ENCODE data around the gene IMPA2. TPM values are rescaled to one million over a fixed set of nuclear protein-coding genes. Genes with fewer than 3 reads are reported as not detected.
"Not testable (repeated sequence)": the region's sequence is repeated elsewhere in the genome, so short reads cannot be mapped to it uniquely, and the experiment has no call there.

Gene IMPA2
- total RNA-seq, 2 experiments from 2014 or later, result 23.6 to 28.9 TPM

- Mint-ChIP-seq H3K4me1 (ENCODE audit: low read depth) (peaks cover under 1% of the 10 kb centered on the region), H3K9me3 (no peaks in the 10 kb centered on the region), H3K27me3 (ENCODE audit: low read depth) (peaks cover 5% of the 10 kb centered on the region), H3K36me3 (ENCODE audit: low read depth) (no peaks in the 10 kb centered on the region), H3K27ac (no peak overlapping the region), H3K4me3 (no peak overlapping the region)
- CTCF ChIA-PET, result interaction anchor here (11.1 kb wide), 1 partner anchor 98 kb away, joined by 115 read pairs; no protein-coding TSS in a partner anchor
- DNase-seq, result no peak
- intact Hi-C loops (cut with micrococcal nuclease), result loop anchor here (10.0 kb wide), 1 partner anchor 1181 kb away; no protein-coding TSS in a partner anchor
These were observed 55.0 kb downstream of the IMPA2 start for GRCh38 chr18:12036201-12036751.

- Mint-ChIP-seq H3K9me3 (no peaks in the 10 kb centered on the region), H3K36me3 (ENCODE audit: low read depth) (no peaks in the 10 kb centered on the region), H3K4me3 (peak overlapping the region; percentile 41), H3K27ac (no peak overlapping the region), H3K27me3 (ENCODE audit: low read depth) (peaks cover 5% of the 10 kb centered on the region), H3K4me1 (ENCODE audit: low read depth) (peaks cover 10% of the 10 kb centered on the region)
- peak; percentile 23 for DNase-seq
- intact Hi-C loops (cut with micrococcal nuclease), result loop anchor here (1.0 to 10.0 kb wide), 3 partner anchors 187 to 1183 kb away; partner anchors contain the start of gene CHMP1B
- CTCF ChIA-PET, result interaction anchor here (0.6 to 11.1 kb wide), 17 partner anchors 8 to 382 kb away, joined by 3 to 115 read pairs (median 4); partner anchors contain the start of gene IMPA2
These were observed 56.9 kb downstream of the IMPA2 start for GRCh38 chr18:12038082-12038638.

GRCh38 chr18:12038639-12039539, 57.6 kb downstream of the IMPA2 start:
- H3K4me1 Mint-ChIP-seq (ENCODE audit: low read depth), result peaks cover 10% of the 10 kb centered on the region
- no peak overlapping the region for H3K27ac Mint-ChIP-seq
- CTCF ChIA-PET, result interaction anchor here (0.6 to 11.1 kb wide), 24 partner anchors 9 to 382 kb away, joined by 3 to 115 read pairs (median 4); partner anchors contain the start of gene IMPA2
- H3K4me3 Mint-ChIP-seq, result peak overlapping the region; percentile 48
- intact Hi-C loops (cut with micrococcal nuclease), result loop anchor here (1.0 to 10.0 kb wide), 6 partner anchors 58 to 1184 kb away; partner anchors contain the start of genes CHMP1B and IMPA2
- peaks cover 5% of the 10 kb centered on the region for H3K27me3 Mint-ChIP-seq (ENCODE audit: low read depth)
- no peaks in the 10 kb centered on the region for H3K36me3 Mint-ChIP-seq (ENCODE audit: low read depth)
- DNase-seq, result peak; percentile 76
- no peaks in the 10 kb centered on the region for H3K9me3 Mint-ChIP-seq

GRCh38 chr18:12039540-12039930, 58.2 kb downstream of the IMPA2 start:
- H3K9me3 Mint-ChIP-seq; H3K4me3 Mint-ChIP-seq; H3K36me3 Mint-ChIP-seq (ENCODE audit: low read depth); H3K27me3 Mint-ChIP-seq (ENCODE audit: low read depth); H3K27ac Mint-ChIP-seq; DNase-seq; H3K4me1 Mint-ChIP-seq (ENCODE audit: low read depth): not testable (repeated sequence)
- CTCF ChIA-PET, result interaction anchor here (0.6 to 11.1 kb wide), 16 partner anchors 10 to 732 kb away, joined by 3 to 115 read pairs (median 4); no protein-coding TSS in a partner anchor
- intact Hi-C loops (cut with micrococcal nuclease), result loop anchor here (1.0 to 10.0 kb wide), 5 partner anchors 58 to 1185 kb away; partner anchors contain the start of genes CHMP1B and IMPA2

- no peaks in the 10 kb centered on the region for H3K36me3 Mint-ChIP-seq (ENCODE audit: low read depth)
- peaks cover 10% of the 10 kb centered on the region for H3K4me1 Mint-ChIP-seq (ENCODE audit: low read depth)
- H3K27ac Mint-ChIP-seq, result no peak overlapping the region
- peaks cover 4% of the 10 kb centered on the region for H3K27me3 Mint-ChIP-seq (ENCODE audit: low read depth)
- H3K4me3 Mint-ChIP-seq, result no peak overlapping the region
- intact Hi-C loops (cut with micrococcal nuclease), result no loop called here
- peak; percentile 29 for DNase-seq
- CTCF ChIA-PET, result interaction anchor here (11.1 kb wide), 1 partner anchor 103 kb away, joined by 115 read pairs; no protein-coding TSS in a partner anchor
- no peaks in the 10 kb centered on the region for H3K9me3 Mint-ChIP-seq
These were observed 60.3 kb downstream of the IMPA2 start for GRCh38 chr18:12041561-12041960.

GRCh38 chr18:12043811-12044210, 62.5 kb downstream of the IMPA2 start:
- DNase-seq, result no peak
- Mint-ChIP-seq H3K36me3 (ENCODE audit: low read depth) (no peaks in the 10 kb centered on the region), H3K9me3 (no peaks in the 10 kb centered on the region), H3K27me3 (ENCODE audit: low read depth) (peaks cover 2% of the 10 kb centered on the region), H3K27ac (no peak overlapping the region), H3K4me3 (no peak overlapping the region), H3K4me1 (ENCODE audit: low read depth) (peaks cover 10% of the 10 kb centered on the region)
- CTCF ChIA-PET, result interaction anchor here (0.5 to 11.1 kb wide), 3 partner anchors 99 to 344 kb away, joined by 3 to 115 read pairs (median 4); no protein-coding TSS in a partner anchor
- intact Hi-C loops (cut with micrococcal nuclease), result no loop called here

- Mint-ChIP-seq H3K27ac (no peak overlapping the region), H3K27me3 (ENCODE audit: low read depth) (no peaks in the 10 kb centered on the region), H3K4me3 (no peak overlapping the region), H3K36me3 (ENCODE audit: low read depth) (no peaks in the 10 kb centered on the region), H3K9me3 (no peaks in the 10 kb centered on the region), H3K4me1 (ENCODE audit: low read depth) (peaks cover 15% of the 10 kb centered on the region)
- DNase-seq, result no peak
- intact Hi-C loops (cut with micrococcal nuclease), result no loop called here
- CTCF ChIA-PET, result no interaction called here
These were observed 63.3 kb downstream of the IMPA2 start for GRCh38 chr18:12044591-12044990.

GRCh38 chr18:12046046-12046750, 64.9 kb downstream of the IMPA2 start:
- no peak overlapping the region for H3K4me3 Mint-ChIP-seq
- no peak overlapping the region for H3K27ac Mint-ChIP-seq
- intact Hi-C loops (cut with micrococcal nuclease), result no loop called here
- no peaks in the 10 kb centered on the region for H3K36me3 Mint-ChIP-seq (ENCODE audit: low read depth)
- DNase-seq, result no peak
- H3K9me3 Mint-ChIP-seq, result no peaks in the 10 kb centered on the region
- CTCF ChIA-PET, result no interaction called here
- H3K4me1 Mint-ChIP-seq (ENCODE audit: low read depth), result peaks cover 15% of the 10 kb centered on the region
- no peaks in the 10 kb centered on the region for H3K27me3 Mint-ChIP-seq (ENCODE audit: low read depth)

GRCh38 chr18:12046751-12047335, 65.5 kb downstream of the IMPA2 start:
- H3K4me1 Mint-ChIP-seq (ENCODE audit: low read depth), result peaks cover 9% of the 10 kb centered on the region
- no peak overlapping the region for H3K4me3 Mint-ChIP-seq
- no peak overlapping the region for H3K27ac Mint-ChIP-seq
- H3K9me3 Mint-ChIP-seq, result no peaks in the 10 kb centered on the region
- intact Hi-C loops (cut with micrococcal nuclease), result no loop called here
- no peak for DNase-seq
- no peaks in the 10 kb centered on the region for H3K27me3 Mint-ChIP-seq (ENCODE audit: low read depth)
- CTCF ChIA-PET, result no interaction called here
- no peaks in the 10 kb centered on the region for H3K36me3 Mint-ChIP-seq (ENCODE audit: low read depth)

GRCh38 chr18:12048010-12048826, 66.9 kb downstream of the IMPA2 start:
- CTCF ChIA-PET, result no interaction called here
- peaks cover 6% of the 10 kb centered on the region for H3K4me1 Mint-ChIP-seq (ENCODE audit: low read depth)
- no peaks in the 10 kb centered on the region for H3K9me3 Mint-ChIP-seq
- H3K36me3 Mint-ChIP-seq (ENCODE audit: low read depth), result no peaks in the 10 kb centered on the region
- no peaks in the 10 kb centered on the region for H3K27me3 Mint-ChIP-seq (ENCODE audit: low read depth)
- no peak for DNase-seq
- intact Hi-C loops (cut with micrococcal nuclease), result no loop called here
- H3K4me3 Mint-ChIP-seq, result no peak overlapping the region
- no peak overlapping the region for H3K27ac Mint-ChIP-seq

GRCh38 chr18:12048827-12049175, 67.5 kb downstream of the IMPA2 start:
- Mint-ChIP-seq H3K27me3 (ENCODE audit: low read depth) (no peaks in the 10 kb centered on the region), H3K27ac (no peak overlapping the region), H3K36me3 (ENCODE audit: low read depth) (no peaks in the 10 kb centered on the region), H3K4me1 (ENCODE audit: low read depth) (peaks cover 6% of the 10 kb centered on the region), H3K9me3 (no peaks in the 10 kb centered on the region), H3K4me3 (no peak overlapping the region)
- no peak for DNase-seq
- intact Hi-C loops (cut with micrococcal nuclease), result no loop called here
- CTCF ChIA-PET, result interaction anchor here (0.8 kb wide), 1 partner anchor 10 kb away, joined by 3 read pairs; no protein-coding TSS in a partner anchor

Measured in activated naive CD4-positive, alpha-beta T cell treated with anti-CD3 and anti-CD28 coated beads for 36 hours (primary cell).